Thyroid gland (tissue), 4 donors: ENCODE results near the gene CSNK1E. TPM values are rescaled to one million over a fixed set of nuclear protein-coding genes. Genes with fewer than 3 reads are reported as not detected.

Source experiments
- DNase-seq, 2 donors: peaks; one replicate each; pipeline ENCODE4 v3.0.0-alpha.2; 2019
- H3K27ac ChIP-seq, 3 donors: fragments of 200-600 bp; sonication (generic); 1 replicate in 2 of 3; 2 replicates in 1 of 3; pipeline ENCODE4 v1.5.1; 2016 to 2019; ENCODE audit warnings: mild to moderate bottlenecking in 1 of 3, moderate library complexity in 1 of 3
- H3K27me3 ChIP-seq: fragments of 200-600 bp; sonication (generic); one replicate; pipeline ENCODE4 v1.5.1; 2019
- H3K36me3 ChIP-seq, 2 donors: fragments of 200-600 bp; sonication (generic); one replicate each; pipeline ENCODE4 v1.5.1; 2016 to 2019
- H3K4me1 ChIP-seq, 2 donors: fragments of 200-600 bp; sonication (generic); one replicate each; pipeline ENCODE4 v1.5.1; 2017 to 2019
- H3K4me3 ChIP-seq, 3 donors: fragments of 200-600 bp; sonication (generic); replicated peaks in 1 of 3; 1 replicate in 2 of 3; 2 replicates in 1 of 3; pipeline ENCODE4 v1.5.1; 2016; ENCODE audit warnings: mild to moderate bottlenecking in 1 of 3
- H3K9me3 ChIP-seq: fragments of 200-600 bp; sonication (generic); one replicate; pipeline ENCODE4 v1.5.1; 2017
- CTCF ChIP-seq, 6 experiments: fragments of 200-600 bp in 3 of 6; fragments of 450-650 bp in 3 of 6; sonication (generic) in 3 of 6; IDR thresholded peaks; one replicate each; pipeline ENCODE4 v1.5.1; 2016 to 2019; ENCODE audit warnings: antibody characterized with exemption in 6 of 6, mild to moderate bottlenecking in 2 of 6, inconsistent platforms in 1 of 6, moderate library complexity in 1 of 6
- POLR2A ChIP-seq, 2 donors: fragments of 450-650 bp; IDR thresholded peaks; one replicate each; pipeline ENCODE4 v1.6.1; 2017; ENCODE audit warnings: antibody characterized with exemption in 2 of 2, mild to moderate bottlenecking in 2 of 2, moderate library complexity in 1 of 2
- WGBS, 2 donors: methylation state at CpG; one replicate each; pipeline ENCODE4 v1.1.5; 2017; 5-methylcytosine and 5-hydroxymethylcytosine counted together
- intact Hi-C: fragments of 100-400 bp; cut with DNase I; formaldehyde crosslinking; loops from one replicate; pipeline ENCODE4 v1.15.1; 2023
- total RNA-seq, 4 donors: library from RNA; depleted of rRNA; stranded (reverse); fragments of >200 nt; gene quantifications; one replicate each; pipeline ENCODE4 v1.2.3, GENCODE V29; 2016

The CSNK1E gene
- total RNA-seq, 4 donors from 2014 or later = 53.2 to 98.4 (median 69.5) TPM

- 75 to 85% methylated on average over 8 of the region's 8 CpGs for WGBS, 2 donors
- TF ChIP-seq CTCF (IDR thresholded peaks at IDR 0.05) = no peak
- TF ChIP-seq POLR2A (IDR thresholded peaks at IDR 0.05) = no peak
- H3K27me3 ChIP-seq = no peaks in the 10 kb centered on the region
- no peak for DNase-seq
- peaks cover 34 to 59% of the 10 kb centered on the region in 2 donors for H3K4me1 ChIP-seq
- peak overlapping the region; percentile 28 to 80 (median 64) for H3K27ac ChIP-seq
- no peaks in the 10 kb centered on the region for H3K9me3 ChIP-seq
- intact Hi-C loops = no loop called here
- H3K36me3 ChIP-seq = no peaks in the 10 kb centered on the region
- H3K4me3 ChIP-seq = no peak overlapping the region
Observed at GRCh38 chr22:38259370-38259769, 57.9 kb downstream of the CSNK1E start.

GRCh38 chr22:38258895-38259294 is 58.3 kb downstream of the CSNK1E start:
- WGBS, 2 donors = 76 to 77% methylated on average over 8 of the region's 8 CpGs
- H3K9me3 ChIP-seq = no peaks in the 10 kb centered on the region
- intact Hi-C loops = no loop called here

GRCh38 chr22:38257650-38258250 is 59.5 kb downstream of the CSNK1E start:
- H3K4me1 ChIP-seq = peaks cover 36 to 54% of the 10 kb centered on the region in 2 donors
- no peaks in the 10 kb centered on the region for H3K27me3 ChIP-seq
- H3K4me3 ChIP-seq = no peak overlapping the region
- peak in 1 of 6 experiments; percentile 18 for TF ChIP-seq CTCF (IDR thresholded peaks at IDR 0.05)
- no peak for TF ChIP-seq POLR2A (IDR thresholded peaks at IDR 0.05)
- intact Hi-C loops = no loop called here
- WGBS, 2 donors = 73 to 78% methylated on average over 4 of the region's 4 CpGs
- peak overlapping the region; percentile 42 to 80 (median 68) for H3K27ac ChIP-seq
- peak in 1 of 2 donors; percentile 22 for DNase-seq
- no peaks in the 10 kb centered on the region for H3K36me3 ChIP-seq
- H3K9me3 ChIP-seq = no peaks in the 10 kb centered on the region

More at GRCh38 chr22:38258895-38259294, 58.3 kb downstream of the CSNK1E start:
- H3K27ac ChIP-seq = peak overlapping the region in 2 of 3 donors; percentile 64 to 80
- no peaks in the 10 kb centered on the region for H3K27me3 ChIP-seq
- no peak overlapping the region for H3K4me3 ChIP-seq
- peaks cover 37 to 61% of the 10 kb centered on the region in 2 donors for H3K4me1 ChIP-seq
- no peaks in the 10 kb centered on the region for H3K36me3 ChIP-seq
- no peak for TF ChIP-seq CTCF (IDR thresholded peaks at IDR 0.05)
- no peak for TF ChIP-seq POLR2A (IDR thresholded peaks at IDR 0.05)
- DNase-seq = no peak

- WGBS, 2 donors = 57 to 64% methylated on average over 14 of the region's 14 CpGs
- H3K9me3 ChIP-seq = no peaks in the 10 kb centered on the region
- no peaks in the 10 kb centered on the region for H3K36me3 ChIP-seq
- H3K4me1 ChIP-seq = peaks cover 31 to 49% of the 10 kb centered on the region in 2 donors
- no peaks in the 10 kb centered on the region for H3K27me3 ChIP-seq
- peak overlapping the region; percentile 42 to 80 (median 68) for H3K27ac ChIP-seq
- TF ChIP-seq CTCF (IDR thresholded peaks at IDR 0.05) (no peak), POLR2A (IDR thresholded peaks at IDR 0.05) (no peak)
- no peak for DNase-seq
- intact Hi-C loops = no loop called here
- no peak overlapping the region for H3K4me3 ChIP-seq
Observed at GRCh38 chr22:38257181-38257580, 60.1 kb downstream of the CSNK1E start.

GRCh38 chr22:38255697-38256096 is 61.5 kb downstream of the CSNK1E start:
- Histone ChIP-seq H3K9me3 (no peaks in the 10 kb centered on the region), H3K4me1 (peaks cover 18 to 34% of the 10 kb centered on the region in 2 donors), H3K27me3 (no peaks in the 10 kb centered on the region), H3K27ac (no peak overlapping the region), H3K4me3 (no peak overlapping the region), H3K36me3 (no peaks in the 10 kb centered on the region)
- DNase-seq = no peak
- TF ChIP-seq POLR2A (IDR thresholded peaks at IDR 0.05) = no peak
- TF ChIP-seq CTCF (IDR thresholded peaks at IDR 0.05) = no peak
- WGBS, 2 donors = 98% methylated on average over 2 of the region's 2 CpGs
- intact Hi-C loops = no loop called here
